RPMI8226 (cell line): ENCODE data around the gene FMO2.
A peak's percentile ranks its signal among the peaks of the same experiment; 100 is the strongest.

Experiments
- DNase-seq: peaks from one replicate; pipeline ENCODE4 v3.0.0-alpha.2; 2015

FMO2 gene

DNA sequence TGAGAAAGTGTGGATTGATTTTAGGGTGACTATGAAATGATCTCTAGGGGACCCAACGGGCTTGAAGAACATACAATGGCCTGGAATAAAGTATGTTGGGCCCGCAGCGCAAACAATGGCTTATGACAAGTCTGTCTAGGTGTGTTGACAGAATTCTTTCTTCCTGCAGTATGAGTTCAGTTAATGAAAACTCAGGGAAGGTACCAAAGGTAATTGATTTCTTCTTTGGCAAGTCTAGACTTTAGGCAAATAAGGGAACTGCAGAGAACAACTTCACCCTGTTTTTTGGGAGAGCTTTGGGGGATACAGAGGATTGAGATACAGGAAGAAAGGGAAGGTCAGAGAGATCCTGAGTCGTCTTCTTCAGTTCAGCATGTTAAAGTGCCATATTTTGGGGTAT, 7.8 kb upstream of the FMO2 start:
- no peak for DNase-seq

GRCh38 chr1:171179318-171180227, 5.5 kb upstream of the FMO2 start:
- no peak for DNase-seq

DNA sequence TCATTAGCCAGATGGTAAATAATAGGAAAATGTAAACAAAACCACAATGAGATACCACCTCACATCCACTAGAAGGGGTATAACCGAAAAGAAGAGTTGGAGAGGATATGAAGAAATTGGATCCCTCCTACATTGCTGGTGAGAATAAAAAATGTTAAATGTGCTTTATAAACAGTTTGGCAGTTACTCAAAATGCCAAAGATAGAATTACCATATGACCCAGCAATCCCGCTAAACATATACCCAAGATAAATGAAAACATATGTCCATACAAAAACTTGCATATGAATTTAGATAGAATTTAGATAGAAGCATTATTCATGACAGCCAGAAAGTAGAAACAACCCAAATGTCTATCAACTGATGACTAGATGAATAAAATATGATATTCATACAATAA, 4.4 kb upstream of the FMO2 start:
- no peak for DNase-seq

DNA sequence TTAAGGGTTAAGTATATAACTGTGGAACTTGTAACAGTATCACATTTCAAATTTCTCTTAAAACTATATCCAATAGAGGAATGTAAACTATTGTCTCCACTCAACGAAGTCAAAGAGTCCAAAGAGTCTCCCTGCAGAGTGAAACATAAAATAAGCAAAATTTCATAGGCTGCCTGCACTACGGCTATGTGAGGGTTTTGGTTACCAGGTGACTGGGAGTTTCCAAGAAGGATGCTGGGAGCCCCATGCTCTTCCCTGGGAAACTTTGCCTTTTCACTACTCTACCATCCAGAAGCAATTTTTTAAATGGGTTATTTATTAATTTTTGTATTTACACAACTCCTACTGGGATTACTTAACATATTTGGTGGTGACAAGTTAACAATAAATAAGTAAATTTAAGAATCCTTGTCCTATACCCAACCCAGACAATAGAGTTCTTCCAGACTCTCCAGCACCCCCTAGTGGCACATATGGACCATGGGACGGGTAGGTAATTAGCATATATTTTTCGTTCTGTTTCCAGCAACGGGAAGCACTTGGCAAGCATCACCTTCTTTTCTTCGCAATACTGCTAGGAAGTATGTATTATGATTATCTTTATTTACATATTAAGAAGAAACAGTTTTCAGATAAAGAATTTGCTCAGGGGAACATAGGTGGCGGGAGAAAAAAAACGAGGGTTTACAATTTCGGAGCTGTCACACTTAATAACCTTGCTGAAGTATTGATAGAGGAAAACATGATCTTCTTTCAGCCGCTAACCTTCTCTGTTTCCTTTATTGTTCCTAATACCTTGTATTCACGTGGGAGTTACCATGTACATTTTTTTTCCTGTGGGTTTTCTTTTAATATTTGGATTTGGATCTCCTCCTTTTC, 3.5 kb downstream of the FMO2 start:
- DNase-seq, result peak; percentile 59

GRCh38 chr1:171191992-171192391, 6.9 kb downstream of the FMO2 start:
- no peak for DNase-seq

DNA sequence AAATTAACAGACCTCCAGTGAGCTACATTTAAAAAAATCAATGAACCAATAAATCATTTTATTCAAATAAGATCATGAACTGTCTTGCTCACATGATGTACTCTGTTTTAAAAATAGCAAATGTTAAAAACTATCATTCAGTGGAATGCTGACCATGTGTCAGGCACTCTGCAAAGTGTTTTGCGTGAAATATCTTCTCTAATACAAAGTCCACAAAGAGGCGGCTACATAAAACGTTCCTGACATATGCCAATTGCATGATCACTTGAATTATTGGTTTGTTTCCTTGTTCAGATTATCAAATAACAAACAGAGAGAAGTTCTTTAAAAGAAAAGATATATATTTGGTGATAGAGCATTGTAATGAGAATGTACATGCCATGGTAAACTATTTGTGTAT, 10.7 kb downstream of the FMO2 start:
- DNase-seq, result no peak

DNA sequence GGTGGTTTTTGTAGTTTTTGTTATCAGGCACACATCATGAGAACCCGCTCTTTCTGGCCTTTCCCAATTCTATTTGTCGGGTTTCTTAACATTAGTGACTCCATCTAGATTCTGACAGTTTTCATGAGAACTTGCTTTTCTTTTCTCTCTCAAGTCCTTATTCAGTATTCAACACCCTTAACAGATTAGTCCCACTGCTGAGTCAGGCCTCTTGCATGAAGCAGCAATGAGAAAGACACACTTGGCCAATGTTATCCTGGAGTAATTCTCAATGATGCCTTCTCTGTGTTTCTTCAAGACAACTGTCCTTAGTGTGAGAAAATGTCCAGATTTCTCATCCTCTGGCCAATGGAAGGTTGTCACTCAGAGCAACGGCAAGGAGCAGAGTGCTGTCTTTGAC, 11.3 kb downstream of the FMO2 start:
- DNase-seq, result no peak

DNA sequence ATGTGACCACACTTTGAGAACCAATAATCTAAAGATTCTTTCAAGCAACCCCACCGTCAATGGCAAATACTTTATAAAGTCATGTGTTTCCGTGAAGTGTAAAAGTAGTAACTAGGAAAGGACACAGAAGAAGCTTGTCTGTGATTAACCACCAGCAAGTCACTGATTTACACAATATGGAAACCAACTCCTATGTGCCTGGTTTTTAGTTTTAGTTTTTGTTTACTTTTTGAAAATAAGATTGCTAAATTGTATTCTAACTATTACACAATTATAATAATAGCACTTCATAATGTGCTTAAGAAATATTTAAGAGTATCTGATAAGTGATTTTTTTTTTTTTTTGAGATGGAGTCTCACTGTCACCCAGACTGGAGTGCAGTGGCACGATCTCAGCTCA, 13.0 kb downstream of the FMO2 start:
- DNase-seq, result no peak

DNA sequence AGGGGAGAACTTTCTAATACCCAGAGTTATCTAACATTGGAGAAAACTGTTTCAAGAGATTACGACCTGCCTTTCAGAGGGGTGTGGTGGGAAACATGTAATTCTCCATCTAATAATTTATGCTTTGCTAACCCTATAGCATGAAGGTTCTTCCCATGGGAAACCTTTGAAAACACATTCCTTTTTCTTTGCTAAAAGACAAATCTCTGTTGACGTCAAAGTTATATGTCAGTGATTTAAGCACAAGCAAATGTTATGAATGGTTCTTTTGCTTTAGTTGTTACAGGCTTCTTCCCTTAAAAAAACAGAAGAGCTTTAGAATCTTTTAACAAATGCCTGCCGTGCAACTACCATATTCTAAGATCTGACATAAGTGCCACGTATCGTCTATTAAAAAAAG, 19.2 kb downstream of the FMO2 start:
- no peak for DNase-seq

- no peak for DNase-seq
Observed at GRCh38 chr1:171206204-171206977, 21.3 kb downstream of the FMO2 start.

DNA sequence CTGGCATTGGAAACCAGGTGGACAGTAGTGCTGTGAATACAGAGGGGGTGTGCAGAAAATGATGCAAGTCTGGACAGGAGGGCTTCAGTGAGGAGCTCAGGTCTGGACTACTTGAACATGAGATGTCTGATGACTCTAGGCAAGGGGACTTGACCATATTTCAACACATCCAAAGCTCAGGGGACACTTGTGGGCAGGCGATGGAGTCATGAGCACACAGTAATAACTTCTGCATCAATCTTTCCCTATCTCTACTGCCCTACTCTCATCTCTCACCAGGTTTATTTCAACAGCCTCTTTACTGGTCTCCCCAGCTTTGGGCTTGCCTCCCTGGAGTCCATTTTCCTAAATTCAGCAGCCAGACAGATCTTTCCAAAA, 21.9 kb downstream of the FMO2 start:
- DNase-seq, result no peak

DNA sequence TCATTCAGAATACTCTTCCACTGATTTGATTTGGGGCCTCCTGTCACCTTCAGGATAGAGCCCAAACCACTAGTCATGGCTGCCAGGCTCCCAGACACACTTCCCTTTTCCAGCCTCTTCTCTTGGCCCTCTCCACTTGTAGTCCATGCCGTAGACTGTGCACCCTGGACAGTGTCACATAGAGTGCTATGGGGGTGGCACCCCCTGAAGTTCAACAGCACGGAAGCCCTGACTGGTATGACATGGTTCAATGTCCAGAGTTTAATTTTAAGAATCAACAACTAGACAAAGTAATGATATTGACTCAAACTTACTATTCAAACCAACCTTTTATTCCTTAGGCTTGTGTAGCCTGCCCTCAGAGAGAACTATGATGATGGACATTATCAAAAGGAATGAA, 22.3 kb downstream of the FMO2 start:
- no peak for DNase-seq

DNA sequence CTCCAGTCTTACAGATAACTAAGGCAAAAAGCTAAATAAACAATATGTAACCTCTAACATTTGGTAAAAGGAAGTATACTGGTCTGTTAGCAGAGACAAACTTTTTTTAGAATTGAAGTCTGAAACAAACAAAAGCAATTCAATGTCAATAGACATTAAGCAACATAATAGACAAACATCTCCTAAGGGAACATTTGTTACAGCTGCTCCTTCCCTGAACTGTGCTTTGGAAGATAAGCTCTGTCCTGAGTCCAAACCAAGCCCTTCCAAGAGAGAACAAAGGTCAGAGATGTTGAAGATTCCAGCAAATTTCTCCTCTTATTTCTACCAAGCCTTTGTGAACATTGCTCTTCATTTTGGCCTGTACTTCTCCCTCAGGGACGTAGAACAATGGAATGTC, 25.3 kb downstream of the FMO2 start:
- no peak for DNase-seq

- no peak for DNase-seq
Observed at GRCh38 chr1:171212607-171213351, 27.7 kb downstream of the FMO2 start.

DNA sequence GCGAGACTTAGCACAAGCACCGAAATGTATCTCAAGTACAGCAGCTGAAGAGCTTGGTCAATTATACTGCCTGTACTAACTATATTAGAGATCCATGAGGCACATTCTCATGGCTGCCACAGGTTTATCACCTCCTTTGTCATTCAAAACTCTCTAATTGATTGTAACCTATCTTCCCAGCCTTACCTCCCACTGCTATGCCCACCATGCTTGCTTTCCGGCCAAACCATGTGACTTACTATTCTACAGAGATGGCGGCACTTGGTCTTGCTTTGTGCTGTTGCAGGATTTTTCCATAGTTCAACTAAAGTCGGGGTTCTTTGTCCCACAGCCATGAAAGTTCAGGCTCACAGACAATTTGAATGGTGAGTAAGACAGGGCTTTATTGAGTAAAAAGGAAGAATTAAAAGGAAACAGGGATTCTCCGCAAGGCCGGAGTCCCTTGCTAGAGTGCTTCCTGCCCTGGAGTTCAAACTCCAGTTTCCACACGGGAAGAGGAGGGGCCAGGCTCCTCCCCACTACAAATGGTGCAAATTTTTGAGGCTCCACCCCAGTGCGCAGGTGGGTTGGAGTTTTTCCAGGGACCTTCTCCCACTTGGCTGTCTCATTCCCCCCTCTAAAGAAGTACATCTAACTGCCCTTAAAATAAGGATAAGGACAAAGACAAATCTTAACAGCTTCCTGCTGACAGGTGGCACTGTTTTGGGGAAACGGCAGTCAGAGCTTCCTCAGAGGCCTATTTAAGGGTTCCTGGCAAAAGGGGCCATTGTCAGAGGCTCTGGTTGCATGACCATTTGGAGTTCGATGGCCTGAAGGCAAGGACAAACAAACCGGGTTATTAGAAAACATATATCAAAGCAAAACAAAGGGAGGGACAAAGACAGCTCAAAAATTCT, 28.7 kb downstream of the FMO2 start:
- no peak for DNase-seq

DNA sequence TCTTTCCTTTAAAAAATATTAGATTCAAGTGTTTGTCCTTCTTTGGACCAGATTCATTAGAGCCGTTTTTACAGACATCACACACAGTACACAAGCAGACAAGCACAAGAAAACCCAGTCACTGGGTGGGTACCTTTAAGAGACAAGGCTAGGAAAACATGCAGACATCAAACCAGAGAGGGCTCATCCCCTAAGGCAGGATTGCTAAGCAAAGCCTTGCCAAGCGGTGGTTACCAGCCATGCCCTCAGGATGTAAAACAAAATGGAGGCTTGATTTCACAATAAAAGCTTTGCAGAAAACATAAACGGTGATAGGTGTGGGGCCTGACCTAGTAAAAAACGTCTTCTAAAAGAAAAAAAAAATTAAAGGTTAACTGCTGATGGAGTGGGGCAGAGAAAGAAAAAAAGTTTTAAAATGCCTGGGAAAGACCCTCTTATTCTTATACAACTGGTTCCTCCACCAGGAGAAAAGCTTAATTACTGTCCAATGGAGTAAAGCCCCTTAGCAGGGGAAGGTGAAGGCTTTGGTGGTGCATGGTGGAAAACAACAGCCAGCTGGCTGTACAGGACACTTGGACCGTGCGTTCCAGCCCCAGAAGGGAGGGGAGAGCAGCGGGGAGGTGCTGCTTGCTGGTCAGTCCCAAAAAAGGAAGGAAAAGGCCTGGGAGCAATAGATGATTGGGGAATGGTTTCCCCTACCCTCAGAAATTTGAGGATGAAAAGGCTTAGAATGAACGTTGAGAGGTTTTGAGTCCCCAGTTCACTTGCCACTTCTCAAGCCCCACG, 32.8 kb downstream of the FMO2 start:
- no peak for DNase-seq

DNA sequence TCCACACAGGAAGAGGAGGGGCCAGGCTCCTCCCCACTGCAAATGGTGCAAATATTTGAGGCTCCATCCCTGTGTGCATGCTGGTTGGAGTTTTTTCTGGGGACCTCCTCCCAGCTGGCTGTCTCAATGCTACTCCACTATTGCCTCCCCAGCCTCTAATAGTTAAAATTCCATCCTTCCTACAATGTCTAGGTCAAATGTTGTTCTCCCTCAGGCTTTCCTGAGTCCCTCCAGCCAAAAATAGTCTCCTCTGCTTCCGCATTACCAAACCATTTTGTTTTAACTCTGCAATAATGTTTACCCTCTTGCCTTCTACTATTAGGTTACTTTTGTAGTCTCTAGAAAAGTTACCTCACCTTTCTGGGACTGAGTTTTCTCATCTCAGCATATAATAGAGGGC, 33.6 kb downstream of the FMO2 start:
- no peak for DNase-seq

GRCh38 chr1:171219346-171220080, 34.4 kb downstream of the FMO2 start:
- no peak for DNase-seq

- no peak for DNase-seq
Observed at GRCh38 chr1:171220081-171220420, 35.0 kb downstream of the FMO2 start.

- no peak for DNase-seq
Observed at GRCh38 chr1:171220581-171221054, 35.5 kb downstream of the FMO2 start.
